Fibroblast of skin of scalp (primary cell): Measurements from ENCODE around the gene TGFA.
"Not testable (repeated sequence)": the region's sequence is repeated elsewhere in the genome, so short reads cannot be mapped to it uniquely, and the experiment has no call there.

Experiments used
- DNase-seq: peaks from one replicate; pipeline ENCODE4 v3.0.0-alpha.2; 2013

Gene TGFA

DNA sequence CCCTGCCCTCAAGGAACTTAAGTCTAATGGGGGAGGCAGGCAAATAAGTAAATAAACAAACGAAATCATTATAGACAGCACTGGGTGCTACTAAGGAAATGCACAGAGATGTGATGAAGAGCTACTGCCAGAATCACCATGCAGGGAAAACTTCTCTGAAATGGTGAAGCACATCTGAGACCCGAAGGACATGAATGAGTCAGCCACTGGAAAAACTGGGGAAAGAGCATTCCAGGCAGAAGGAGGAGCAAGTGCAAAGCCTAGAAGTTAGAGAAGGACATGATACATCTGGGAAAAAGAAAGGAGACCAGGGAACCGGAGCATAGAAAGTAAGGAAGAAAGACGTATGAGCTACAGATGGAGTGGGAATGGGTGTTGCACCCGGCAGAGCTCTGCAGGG lies 56.8 kb downstream of the TGFA start:
- no peak for DNase-seq

DNA sequence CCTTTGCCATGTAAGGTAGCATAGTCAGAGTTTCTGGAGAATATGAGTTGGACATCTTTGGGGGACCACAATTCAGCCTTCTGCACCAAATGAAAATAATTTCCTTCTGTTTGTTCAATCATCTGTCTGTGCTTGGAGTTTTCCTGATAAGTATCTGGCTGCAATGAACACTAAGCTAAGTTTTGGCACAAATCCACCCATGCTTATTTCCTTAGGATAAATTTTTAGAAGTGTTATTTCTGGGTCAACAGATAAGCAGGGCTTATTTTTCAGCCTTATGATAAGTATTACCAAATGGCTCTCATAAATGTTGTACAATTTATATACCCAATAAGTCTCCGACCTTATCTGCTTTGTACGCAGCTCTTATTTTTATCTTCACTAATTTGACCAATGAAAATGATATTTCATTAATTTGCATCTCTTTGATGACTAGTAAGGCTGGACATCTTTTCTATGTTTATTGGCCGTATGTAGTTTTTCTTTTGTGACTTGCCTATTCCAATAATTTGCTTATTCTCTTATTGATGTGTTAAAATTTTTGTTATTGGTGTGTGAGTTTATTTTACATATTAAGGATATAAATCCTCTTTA lies 59.2 kb downstream of the TGFA start:
- DNase-seq, result no peak

DNA sequence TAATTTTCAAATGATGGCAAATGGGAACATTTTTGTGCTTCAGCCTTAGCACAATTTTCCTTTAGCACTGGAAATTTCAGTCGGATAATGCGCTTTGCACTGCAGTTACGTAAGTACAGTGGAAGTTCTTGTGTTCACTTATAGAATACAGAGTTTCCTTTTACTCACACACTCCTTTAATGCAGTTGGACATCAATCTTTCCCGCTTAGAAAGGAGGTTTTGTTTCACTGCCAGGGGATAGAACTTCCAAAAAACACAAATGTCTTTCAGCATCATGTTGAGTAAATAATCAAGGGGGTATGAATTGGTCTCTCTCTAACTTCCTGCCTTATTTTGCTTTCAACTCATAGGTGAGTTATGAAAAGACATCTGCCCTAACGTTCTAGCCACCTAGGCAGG lies 63.2 kb downstream of the TGFA start:
- DNase-seq, result no peak

GRCh38 chr2:70489165-70489564 lies 64.5 kb downstream of the TGFA start:
- no peak for DNase-seq

- no peak for DNase-seq
Measured at GRCh38 chr2:70484086-70484485, 69.5 kb downstream of the TGFA start.

GRCh38 chr2:70482401-70482800 lies 71.2 kb downstream of the TGFA start:
- no peak for DNase-seq

DNA sequence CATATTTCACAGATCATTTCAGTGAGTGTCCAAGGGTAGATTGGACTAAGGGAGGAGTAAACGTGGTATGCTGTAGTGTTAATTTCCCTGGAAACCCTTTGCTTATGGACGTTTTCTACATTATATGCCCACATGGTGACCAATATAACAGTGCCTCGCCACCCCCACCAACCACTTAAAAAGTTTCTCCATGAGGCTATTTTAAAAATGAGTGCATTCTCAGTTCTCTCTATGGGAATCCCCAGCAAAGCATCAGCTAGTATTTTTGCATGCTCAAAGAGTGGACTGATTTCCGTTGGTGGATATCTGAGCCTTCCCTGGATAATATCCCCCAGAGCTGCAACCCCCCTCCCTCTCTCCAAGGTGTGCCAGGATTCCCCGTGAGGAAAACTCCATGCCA lies 73.2 kb downstream of the TGFA start:
- no peak for DNase-seq

DNA sequence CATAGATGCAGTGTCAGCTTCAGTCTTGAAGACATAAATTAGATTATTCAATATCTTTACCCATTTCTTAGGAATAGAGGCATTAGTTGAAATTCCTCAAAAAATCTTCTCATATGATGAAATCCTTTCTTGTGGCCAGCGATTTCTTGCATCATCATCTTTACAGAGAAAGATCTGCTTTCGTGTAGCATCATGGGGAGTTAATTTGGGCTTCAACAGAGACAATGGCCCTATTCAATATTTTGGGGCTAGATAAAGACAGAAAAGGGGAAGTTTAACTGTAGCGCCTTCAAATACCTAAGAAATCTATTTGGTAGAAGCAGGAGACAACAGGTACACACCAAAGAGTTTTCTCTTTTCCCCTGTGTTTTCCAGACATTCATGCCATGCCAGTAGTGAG lies 73.8 kb downstream of the TGFA start:
- DNase-seq, result no peak

DNA sequence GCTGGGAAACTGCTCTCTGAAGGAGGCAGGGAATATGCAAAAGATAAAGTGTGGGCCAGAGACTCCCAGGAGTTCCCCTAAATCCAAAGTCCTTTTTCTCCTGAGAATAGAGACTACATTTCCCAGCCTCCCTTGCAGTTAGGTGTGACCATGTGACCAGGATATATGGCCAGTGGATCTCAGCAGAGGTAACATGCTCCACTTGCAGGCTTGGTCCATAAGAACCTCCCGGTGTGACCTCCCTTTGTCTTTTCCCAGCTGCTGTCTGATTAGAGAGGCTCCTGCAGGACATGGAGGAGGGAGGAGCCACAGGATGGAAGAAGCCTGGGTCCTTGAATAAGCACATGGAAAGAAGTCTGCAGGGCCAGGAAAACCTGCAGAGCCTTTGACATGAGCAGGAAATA lies 76.2 kb downstream of the TGFA start:
- DNase-seq, result no peak

GRCh38 chr2:70475266-70475665 lies 78.4 kb downstream of the TGFA start:
- no peak for DNase-seq

DNA sequence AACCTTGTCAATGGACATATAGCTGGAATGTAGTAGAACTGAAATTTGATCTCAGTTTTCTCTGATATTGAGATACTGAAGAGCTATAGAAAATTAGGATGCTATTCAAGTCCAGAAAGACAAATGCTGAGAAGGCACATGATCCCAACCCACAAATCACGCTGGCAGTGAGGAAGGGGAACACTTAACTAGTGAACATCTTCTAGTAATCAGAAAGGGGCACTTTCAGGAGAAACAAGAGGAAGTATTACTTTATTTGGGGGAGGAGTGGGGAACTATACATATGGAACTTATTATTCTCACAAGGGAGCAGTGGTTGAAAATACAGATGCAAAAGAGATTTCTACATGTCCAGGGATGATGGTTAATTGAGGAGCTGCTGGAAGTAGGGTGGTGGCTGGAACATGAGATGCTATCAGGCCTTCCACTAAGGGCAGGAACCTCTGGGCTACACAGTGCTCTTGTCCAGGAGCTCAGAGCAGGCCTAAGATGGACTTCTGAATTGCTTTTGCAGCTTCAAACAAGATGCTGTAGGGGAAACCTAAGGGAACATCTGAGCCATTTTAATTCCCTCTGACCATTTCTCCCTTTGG lies 79.3 kb downstream of the TGFA start:
- no peak for DNase-seq

- no peak for DNase-seq
Measured at GRCh38 chr2:70473101-70473722, 80.4 kb downstream of the TGFA start.

GRCh38 chr2:70472221-70472890 lies 81.3 kb downstream of the TGFA start:
- DNase-seq, result no peak

DNA sequence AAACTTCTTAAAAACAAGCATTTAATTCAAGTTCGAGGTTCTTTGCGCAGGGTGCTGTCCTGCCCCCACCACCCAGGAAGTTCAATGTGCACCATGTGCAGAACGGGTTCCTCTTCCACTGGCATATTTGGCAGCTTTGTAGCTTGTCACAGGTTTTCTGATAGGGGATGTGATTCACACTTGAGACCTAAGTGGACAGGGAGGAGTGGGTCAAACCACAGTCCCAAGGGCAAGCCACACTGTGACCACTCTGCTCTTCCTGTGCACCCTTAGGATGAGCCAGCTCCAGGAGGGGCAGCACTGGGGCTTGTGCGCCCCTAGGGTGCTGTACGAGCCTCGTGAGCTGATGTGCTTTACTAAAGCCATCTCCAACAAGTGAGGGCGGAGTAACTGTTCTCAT lies 82.5 kb downstream of the TGFA start:
- DNase-seq, result no peak

DNA sequence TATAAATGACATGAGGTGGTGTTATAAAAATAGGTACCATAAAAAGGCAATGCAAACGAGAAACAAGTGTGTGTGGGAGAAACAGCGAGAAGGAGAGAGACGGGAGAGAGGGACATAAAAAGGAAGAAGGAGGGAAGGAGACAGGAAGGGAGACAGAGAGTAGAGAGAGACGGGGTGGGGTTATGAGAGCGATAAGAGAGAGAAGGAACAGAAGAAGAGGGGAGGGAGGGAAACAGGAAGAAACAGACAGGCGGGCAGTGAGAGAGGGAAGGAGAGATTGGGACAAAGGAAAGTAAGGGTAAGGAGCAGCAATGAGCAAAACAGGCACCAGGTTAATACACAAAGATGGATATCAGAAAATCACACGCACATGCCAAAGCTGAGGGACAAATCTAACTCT lies 83.7 kb downstream of the TGFA start:
- no peak for DNase-seq

DNA sequence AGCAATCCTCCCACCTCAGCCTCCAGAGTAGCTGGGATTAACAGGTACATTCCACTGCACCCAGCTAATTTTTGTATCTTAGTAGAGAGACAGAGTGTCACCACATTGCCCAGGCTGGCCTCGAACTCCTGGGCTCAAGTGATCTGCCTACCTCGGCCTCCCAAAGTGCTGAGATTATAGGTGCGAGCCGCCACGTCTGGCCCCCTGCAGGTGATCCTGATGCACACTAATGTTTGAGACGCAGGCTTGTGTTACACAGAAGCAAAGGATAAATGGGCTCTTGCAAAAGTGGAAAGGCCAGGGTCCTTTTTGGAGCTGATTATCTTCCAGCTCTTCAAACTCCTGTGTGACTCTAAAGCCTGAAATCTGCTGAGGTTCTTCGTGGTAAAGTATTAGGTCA lies 84.2 kb downstream of the TGFA start:
- no peak for DNase-seq

DNA sequence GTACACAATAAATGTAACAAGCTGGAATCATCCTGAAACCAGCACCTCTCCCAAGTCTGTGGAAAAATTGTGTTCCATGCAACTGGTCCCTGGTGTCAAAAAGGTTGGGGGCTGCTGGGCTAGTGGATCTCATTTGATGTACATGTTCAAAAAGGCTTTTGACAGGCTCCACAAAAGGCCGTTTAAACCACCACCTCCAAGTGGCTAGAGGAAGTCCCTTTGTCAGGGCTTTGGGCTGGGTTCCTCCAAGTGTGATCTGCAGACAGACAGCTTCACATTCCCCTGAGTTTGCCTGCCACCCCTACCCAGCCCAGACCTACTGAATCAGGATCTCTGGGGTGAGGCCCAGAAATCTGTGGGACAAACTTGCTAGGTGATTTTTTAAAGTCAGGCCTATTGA lies 84.7 kb downstream of the TGFA start:
- no peak for DNase-seq

DNA sequence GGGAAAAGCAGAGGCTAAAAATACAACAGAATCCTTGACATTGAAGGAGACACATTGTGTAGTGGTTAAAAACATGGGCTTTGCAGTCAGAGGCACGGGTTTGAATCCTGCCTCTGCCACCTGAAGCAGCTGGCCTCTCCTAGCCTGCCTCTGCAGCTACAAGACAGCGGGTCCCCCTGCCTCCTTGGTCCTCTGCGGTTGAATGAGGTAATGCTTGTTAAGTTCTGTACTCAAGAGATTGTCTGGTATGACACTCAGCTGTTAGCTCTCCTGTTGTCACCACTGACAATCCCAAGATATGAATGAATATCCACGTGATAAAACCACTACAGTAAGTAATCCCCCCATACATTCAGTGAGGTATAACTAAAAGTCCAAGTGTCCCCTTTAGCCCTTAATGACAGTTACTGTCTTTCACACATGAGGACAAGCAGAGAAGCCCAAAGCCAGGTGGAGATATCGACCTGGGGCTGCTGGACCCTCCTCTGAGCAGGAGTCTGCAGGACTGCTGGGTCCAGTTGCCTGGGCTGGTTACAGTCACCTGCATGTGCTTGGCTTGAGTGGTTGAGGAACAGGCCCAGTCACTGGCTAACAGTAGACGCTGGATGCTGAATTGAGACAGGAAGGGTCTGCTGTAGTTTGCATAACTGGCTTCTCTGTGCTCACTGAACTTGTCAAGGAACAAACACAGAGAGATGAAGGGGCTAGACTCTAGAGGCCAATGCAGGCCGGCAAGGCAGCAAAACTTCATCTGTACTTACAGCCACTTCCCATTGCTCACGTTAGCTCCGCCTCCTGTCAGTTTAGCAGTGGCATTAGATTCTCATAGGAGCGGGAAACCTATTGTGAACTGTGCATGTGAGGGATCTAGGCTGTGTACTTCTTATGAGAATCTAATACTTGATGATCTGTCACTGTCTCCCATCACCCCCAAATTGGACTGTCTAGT lies 85.5 kb downstream of the TGFA start:
- no peak for DNase-seq

DNA sequence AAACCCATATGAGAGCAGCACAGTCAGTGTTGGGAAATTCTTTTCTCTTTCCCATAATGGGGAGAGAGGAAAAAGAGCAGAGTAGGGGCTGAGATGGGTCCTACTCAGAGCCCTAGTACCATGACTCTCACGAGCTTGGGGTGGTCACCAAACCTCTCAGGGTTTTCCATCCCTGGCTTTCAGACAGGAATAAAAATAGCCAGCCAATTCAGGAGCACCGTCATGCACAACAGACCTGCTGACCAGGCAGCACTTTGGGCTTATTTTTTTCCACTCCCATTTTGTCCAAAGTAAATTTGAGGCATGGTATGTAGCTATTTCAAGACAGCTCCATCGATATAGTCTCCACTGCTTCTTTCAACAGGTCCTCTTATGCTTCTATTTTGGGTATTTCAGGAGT lies 86.4 kb downstream of the TGFA start:
- no peak for DNase-seq

DNA sequence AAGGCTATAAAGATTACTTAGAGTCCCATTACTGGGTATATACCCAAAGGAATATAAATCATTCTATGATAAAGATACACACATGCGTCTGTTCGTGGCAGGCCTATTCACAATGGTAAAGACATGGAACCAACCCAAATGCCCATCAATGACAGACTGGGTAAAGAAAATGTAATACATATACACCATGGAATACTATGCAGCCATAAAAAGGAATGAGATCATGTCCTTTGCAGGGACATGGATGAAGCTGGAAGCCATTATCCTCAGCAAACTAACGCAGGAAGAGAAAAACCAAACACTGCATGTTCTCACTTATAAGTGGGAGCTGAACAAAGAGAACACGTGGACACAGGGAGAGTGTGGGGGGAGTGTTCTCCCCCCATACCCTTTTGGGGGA lies 87.0 kb downstream of the TGFA start:
- DNase-seq, result not testable (repeated sequence)

DNA sequence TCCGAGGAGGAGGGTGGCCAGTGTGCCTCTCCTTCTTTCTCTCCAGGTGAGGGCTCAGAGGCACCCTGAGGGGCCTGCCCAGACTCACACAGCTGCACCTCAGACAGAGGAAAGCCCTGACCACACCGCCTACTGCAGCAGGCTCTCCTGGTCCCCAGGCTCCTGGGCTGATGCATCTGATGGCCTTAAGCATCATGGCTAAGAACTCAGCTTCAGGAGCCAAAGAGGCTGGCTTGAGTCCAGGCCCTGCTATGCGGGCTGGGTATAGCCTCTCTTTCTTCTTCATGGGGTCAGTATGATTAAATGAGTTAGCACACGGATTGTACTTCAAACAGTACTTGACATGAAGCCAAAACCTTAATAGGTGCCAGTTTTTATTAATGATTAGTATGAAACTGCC lies 89.6 kb downstream of the TGFA start:
- DNase-seq, result no peak

- DNase-seq, result no peak
Measured at GRCh38 chr2:70463581-70463980, 90.0 kb downstream of the TGFA start.
